H1 (cell line): Measurements from ENCODE around the gene RGS3. TPM values are rescaled to one million over a fixed set of nuclear protein-coding genes. Genes with fewer than 3 reads are reported as not detected.

ENCODE experiments used
- CTCF ChIA-PET: fragments of 300-600 bp; sonication (Branson Sonifier 250); formaldehyde crosslinking; loops from one replicate; lab custom pipeline; 2021; ENCODE audit not compliant: partially characterized antibody; lab: Charles Lee
- POLR2A ChIA-PET: fragments of 300-600 bp; sonication (Branson Sonifier 250); formaldehyde crosslinking; loops from one replicate; lab custom pipeline; 2021; ENCODE audit warnings: inconsistent platforms; ENCODE audit not compliant: partially characterized antibody; lab: Charles Lee
- DNase-seq, 2 experiments: peaks; one replicate each; pipeline versions ENCODE4 v3.0.0 to v3.0.0-alpha.2; 2010 to 2022; ENCODE audit warnings: low spot score in 2 of 2, low read depth in 1 of 2, mixed read lengths in 1 of 2
- FAIRE-seq: peaks from 2 replicates; lab custom pipeline; 2011; peaks lifted over from hg19 to GRCh38; lab: Jason Lieb, UNC
- H2AFZ ChIP-seq: 2 replicates; pipeline ENCODE4 v1.8.1; 2012; ENCODE audit warnings: low read length, inconsistent platforms
- H2AK5ac ChIP-seq: 2 replicates; pipeline ENCODE4 v1.6.1; 2013; ENCODE audit warnings: low read depth, low read length
- H2BK120ac ChIP-seq: replicated peaks from 2 replicates; pipeline ENCODE3; 2013; ENCODE audit warnings: low read depth, low read length, inconsistent platforms
- H2BK12ac ChIP-seq: 2 replicates; pipeline ENCODE4 v1.6.1; 2013; ENCODE audit warnings: low read depth, low read length
- H2BK15ac ChIP-seq: 2 replicates; pipeline ENCODE4 v1.6.1; 2013; ENCODE audit warnings: low read length
- H2BK20ac ChIP-seq: 2 replicates; pipeline ENCODE4 v1.6.1; 2013; ENCODE audit warnings: low read length
- H2BK5ac ChIP-seq: 2 replicates; pipeline ENCODE4 v1.6.1; 2013; ENCODE audit warnings: low read depth, low read length
- H3K14ac ChIP-seq: 2 replicates; pipeline ENCODE4 v1.6.1; 2013; ENCODE audit warnings: inconsistent platforms; ENCODE audit not compliant: insufficient read length
- H3K18ac ChIP-seq: 2 replicates; pipeline ENCODE4 v1.6.1; 2013; ENCODE audit warnings: low read length; ENCODE audit errors: extremely low read depth
- H3K23ac ChIP-seq: 2 replicates; pipeline ENCODE4 v1.6.1; 2013; ENCODE audit warnings: inconsistent platforms; ENCODE audit not compliant: insufficient read length
- H3K23me2 ChIP-seq: 2 replicates; pipeline ENCODE4 v1.6.1; 2013; ENCODE audit warnings: low read depth, low read length
- H3K27ac ChIP-seq: 2 replicates; pipeline ENCODE4 v1.6.1; 2011; ENCODE audit warnings: low read depth, low read length, inconsistent platforms
- H3K27me3 ChIP-seq, 4 experiments: replicated peaks in 1 of 4; 1 replicate in 1 of 4; 2 replicates in 3 of 4; pipeline versions ENCODE4 v1.6.1 to v1.8.1; 2011 to 2013; ENCODE audit warnings: low read length in 3 of 4, mild to moderate bottlenecking in 3 of 4, inconsistent platforms in 2 of 4, mixed read lengths in 2 of 4, moderate library complexity in 1 of 4; ENCODE audit not compliant: control insufficient read depth in 3 of 4, insufficient read depth in 3 of 4; ENCODE audit errors: extremely low read depth in 1 of 4
- H3K36me3 ChIP-seq, 4 experiments: 2 replicates each; pipeline versions ENCODE4 v1.6.1 to v1.8.1; 2011 to 2013; ENCODE audit warnings: mild to moderate bottlenecking in 4 of 4, low read length in 3 of 4, moderate library complexity in 2 of 4, control low read depth in 1 of 4, inconsistent platforms in 1 of 4; ENCODE audit not compliant: insufficient read depth in 4 of 4, control insufficient read depth in 2 of 4
- H3K4ac ChIP-seq: replicated peaks from 2 replicates; pipeline ENCODE3; 2013; ENCODE audit warnings: low read length, low read depth, mixed read lengths, inconsistent platforms; ENCODE audit not compliant: insufficient read length
- H3K4me1 ChIP-seq, 4 experiments: replicated peaks in 1 of 4; 1 replicate in 1 of 4; 2 replicates in 3 of 4; pipeline versions ENCODE4 v1.6.1 to v1.8.1; 2011 to 2013; ENCODE audit warnings: low read length in 3 of 4, inconsistent platforms in 2 of 4, mixed read lengths in 1 of 4; ENCODE audit not compliant: insufficient read depth in 4 of 4, control insufficient read depth in 3 of 4
- H3K4me2 ChIP-seq, 2 experiments: 2 replicates each; pipeline versions ENCODE4 v1.6.1 to v1.8.1; 2011 to 2013; ENCODE audit warnings: low read depth in 2 of 2, low read length in 2 of 2, control low read depth in 1 of 2, inconsistent platforms in 1 of 2, mild to moderate bottlenecking in 1 of 2; ENCODE audit not compliant: insufficient read depth in 1 of 2
- H3K4me3 ChIP-seq, 4 experiments: fragments of 200-600, 300-600 bp in 1 of 4; sonication (generic), shearing (Covaris generic), sonication (Bioruptor Twin) in 1 of 4; 2 replicates each; pipeline versions ENCODE4 v1.5.1 to v1.8.1; 2011 to 2016; ENCODE audit warnings: low read length in 4 of 4, low read depth in 3 of 4, control low read depth in 2 of 4, inconsistent platforms in 2 of 4, mild to moderate bottlenecking in 2 of 4, mixed read lengths in 1 of 4, moderate library complexity in 1 of 4; ENCODE audit not compliant: insufficient read depth in 2 of 4; ENCODE audit errors: extremely low read depth in 1 of 4
- H3K56ac ChIP-seq: replicated peaks from 2 replicates; pipeline ENCODE3; 2013; ENCODE audit warnings: low read depth, mild to moderate bottlenecking, mixed read lengths, low read length, inconsistent platforms; ENCODE audit not compliant: insufficient read length
- H3K79me1 ChIP-seq: 2 replicates; pipeline ENCODE4 v1.6.1; 2013; ENCODE audit warnings: low read depth, low read length, control low read depth
- H3K79me2 ChIP-seq, 2 experiments: 2 replicates each; pipeline versions ENCODE4 v1.6.1 to v1.8.1; 2012 to 2013; ENCODE audit warnings: low read length in 2 of 2, mild to moderate bottlenecking in 2 of 2, inconsistent platforms in 1 of 2; ENCODE audit not compliant: insufficient read depth in 2 of 2, control insufficient read depth in 1 of 2
- H3K9ac ChIP-seq, 4 experiments: replicated peaks in 1 of 4; 1 replicate in 1 of 4; 2 replicates in 3 of 4; pipeline versions ENCODE4 v1.6.1 to v1.8.1; 2011 to 2013; ENCODE audit warnings: low read depth in 3 of 4, low read length in 3 of 4, control low read depth in 2 of 4, mild to moderate bottlenecking in 2 of 4, moderate library complexity in 2 of 4, inconsistent platforms in 1 of 4; ENCODE audit errors: extremely low read depth in 1 of 4
- H3K9me3 ChIP-seq, 2 experiments: 2 replicates each; pipeline versions ENCODE4 v1.6.1 to v1.8.1; 2012 to 2013; ENCODE audit warnings: mild to moderate bottlenecking in 2 of 2, moderate library complexity in 2 of 2, control low read depth in 1 of 2, inconsistent platforms in 1 of 2, low read depth in 1 of 2, low read length in 1 of 2, mixed read lengths in 1 of 2; ENCODE audit not compliant: insufficient read depth in 2 of 2
- H4K20me1 ChIP-seq, 2 experiments: replicated peaks in 1 of 2; 2 replicates each; pipeline versions ENCODE3 to v1.8.1; 2011 to 2013; ENCODE audit warnings: inconsistent platforms in 2 of 2, low read length in 2 of 2, mild to moderate bottlenecking in 1 of 2; ENCODE audit not compliant: insufficient read depth in 2 of 2, control insufficient read depth in 1 of 2
- H4K5ac ChIP-seq: 2 replicates; pipeline ENCODE4 v1.6.1; 2013; ENCODE audit warnings: low read length, low read depth, mixed read lengths, inconsistent platforms; ENCODE audit not compliant: insufficient read length
- H4K8ac ChIP-seq: 2 replicates; pipeline ENCODE4 v1.8.0; 2013; ENCODE audit warnings: mild to moderate bottlenecking, moderate library complexity, low read length, inconsistent platforms; ENCODE audit not compliant: insufficient read depth; ENCODE audit errors: extremely low read depth
- H4K91ac ChIP-seq: replicated peaks from 2 replicates; pipeline ENCODE3; 2013; ENCODE audit warnings: low read length, mixed read lengths, inconsistent platforms; ENCODE audit not compliant: insufficient read length
- BCL11A ChIP-seq, 2 experiments: IDR thresholded peaks; one replicate each; pipeline ENCODE4 v1.6.1; 2011; ENCODE audit warnings: low read depth in 2 of 2, low read length in 2 of 2, mild to moderate bottlenecking in 2 of 2
- CEBPB ChIP-seq: IDR thresholded peaks from 2 replicates; pipeline ENCODE4 v1.6.1; 2012; ENCODE audit warnings: low read depth, low read length
- CHD2 ChIP-seq: IDR thresholded peaks from 2 replicates; pipeline ENCODE4 v1.6.1; 2012; ENCODE audit warnings: low read length, improper control_type of control experiment
- HDAC2 ChIP-seq, 2 experiments: fragments of 300-600 bp in 1 of 2; sonication (generic) in 1 of 2; IDR thresholded peaks; 2 replicates each; pipeline ENCODE4 v1.6.1; 2011 to 2012; ENCODE audit warnings: low read depth in 2 of 2, low read length in 2 of 2, mild to moderate bottlenecking in 2 of 2, moderate library complexity in 2 of 2, borderline replicate concordance in 1 of 2, inconsistent platforms in 1 of 2
- KDM5A ChIP-seq: fragments of 200-600 bp; IDR thresholded peaks from 2 replicates; pipeline ENCODE4 v1.7.1; 2012; ENCODE audit warnings: mild to moderate bottlenecking, low read length, inconsistent platforms, mixed read lengths
- POLR2A ChIP-seq, 2 experiments: IDR thresholded peaks; 1 replicate in 1 of 2; 2 replicates in 1 of 2; pipeline ENCODE4 v1.6.1; 2011; ENCODE audit warnings: low read depth in 2 of 2, low read length in 2 of 2, mild to moderate bottlenecking in 2 of 2; ENCODE audit errors: control extremely low read depth in 1 of 2
- POLR2AphosphoS5 ChIP-seq: IDR thresholded peaks from 2 replicates; pipeline ENCODE4 v1.6.1; 2011; ENCODE audit warnings: low read depth, low read length
- POU5F1 ChIP-seq: IDR thresholded peaks from 2 replicates; pipeline ENCODE4 v1.6.1; 2011; ENCODE audit warnings: low read depth, mild to moderate bottlenecking, low read length, moderate library complexity
- SIN3A ChIP-seq, 2 experiments: IDR thresholded peaks in 1 of 2; conservative IDR thresholded peaks in 1 of 2; 2 replicates each; pipeline ENCODE4 v1.6.1; 2011 to 2012; ENCODE audit warnings: low read length in 2 of 2, improper control_type of control experiment in 1 of 2, low read depth in 1 of 2, mild to moderate bottlenecking in 1 of 2
- SP1 ChIP-seq: IDR thresholded peaks from 2 replicates; pipeline ENCODE4 v1.6.1; 2011; ENCODE audit warnings: low read depth, low read length
- TAF7 ChIP-seq: optimal IDR thresholded peaks from 2 replicates; pipeline ENCODE3; 2011; ENCODE audit warnings: low read depth, mild to moderate bottlenecking, inconsistent platforms, low read length, moderate library complexity, borderline replicate concordance
- TBP ChIP-seq: IDR thresholded peaks from 2 replicates; pipeline ENCODE4 v1.6.1; 2011; ENCODE audit warnings: low read depth, low read length, improper control_type of control experiment
- ZNF274 ChIP-seq: IDR thresholded peaks from 2 replicates; pipeline ENCODE4 v1.7.0; 2012; ENCODE audit warnings: low read length, borderline replicate concordance; ENCODE audit errors: extremely low read depth
- WGBS, 2 experiments: shearing (Covaris generic) in 1 of 2; methylation state at CpG; one replicate each; pipeline versions ENCODE4 v1.1.6 to v1.1.7; 2013 to 2015; ENCODE audit warnings: low lambda C conversion rate in 2 of 2, mixed read lengths in 2 of 2, inconsistent platforms in 1 of 2, low coverage in 1 of 2, missing lambda C conversion rate in 1 of 2; ENCODE audit not compliant: insufficient replicate concordance in 2 of 2, insufficient coverage in 1 of 2, insufficient read length in 1 of 2; ENCODE audit errors: extremely low coverage in 1 of 2, missing lambda C conversion rate in 1 of 2; 5-methylcytosine and 5-hydroxymethylcytosine counted together
- polyA plus RNA-seq, 7 experiments: library from polyadenylated mRNA; depleted of rRNA in 3 of 7; stranded (reverse) in 5 of 7; unstranded in 2 of 7; fragments of >200 nt in 5 of 7; fragments of 200-250 nt in 2 of 7; gene quantifications; 1 replicate in 5 of 7; 2 replicates in 1 of 7; 4 replicates in 1 of 7; pipeline versions ENCODE4 v1.2.1 to v1.2.3, GENCODE V29; 2011 to 2013; ENCODE audit warnings: missing spikeins in 2 of 7, mixed read lengths in 2 of 7
- total RNA-seq: library from RNA; stranded (reverse); fragmentation: NEBNext Ultra II Directional; extraction: Animal tissue kit (Norgen Biotek cat#: 25700); gene quantifications from 2 replicates; pipeline ENCODE4 v1.2.1, GENCODE V29; 2021

RGS3 gene
- total and polyA plus RNA-seq, 2 of the 8 experiments (the other 6 are each of a cell fraction or from before 2014, with no cell fraction given) = 12.6 to 18.2 TPM

- no peak overlapping the region for H2BK20ac ChIP-seq
- H3K4me2 ChIP-seq = no peak overlapping the region
- no peak overlapping the region for H2BK15ac ChIP-seq
- H3K18ac ChIP-seq = no peak overlapping the region
- H3K23ac ChIP-seq = no peak overlapping the region
- no peak overlapping the region for H3K9ac ChIP-seq
- no peak overlapping the region for H2AFZ ChIP-seq
- H3K4ac ChIP-seq = no peak overlapping the region
- H4K20me1 ChIP-seq = no peaks in the 10 kb centered on the region
- no peak for DNase-seq
- H4K91ac ChIP-seq = no peak overlapping the region
- no peak overlapping the region for H2BK5ac ChIP-seq
- no peaks in the 10 kb centered on the region for H3K23me2 ChIP-seq
- no peak for FAIRE-seq
- no peaks in the 10 kb centered on the region for H3K79me2 ChIP-seq
- ChIA-PET POLR2A (interaction anchor here (1.0 to 1.6 kb wide), 2 partner anchors 10 to 24 kb away, joined by 3 read pairs; no protein-coding TSS in a partner anchor), CTCF (interaction anchor here (0.7 to 1.0 kb wide), 2 partner anchors 11 to 38 kb away, joined by 3 read pairs; no protein-coding TSS in a partner anchor)
- peaks cover 0 to 2% (median 0%) of the 10 kb centered on the region in 4 experiments; a peak in 1 of 7 replicates for H3K4me1 ChIP-seq
- TF ChIP-seq SIN3A (conservative IDR thresholded peaks at IDR 0.05 in 1 of 2, IDR thresholded peaks at IDR 0.05 in 1 of 2; ENCODE audit: low read depth in 1 of 2, low read length in 2 of 2) = no peak
- TF ChIP-seq CEBPB = no peak
- no peak for TF ChIP-seq TAF7
- TF ChIP-seq SP1 = no peak
- TF ChIP-seq BCL11A (IDR thresholded peaks at IDR 0.05; ENCODE audit: low read depth in 2 of 2, low read length in 2 of 2) = no peak
- TF ChIP-seq KDM5A = no peak
- no peak for TF ChIP-seq HDAC2 (IDR thresholded peaks at IDR 0.05; ENCODE audit: borderline replicate concordance in 1 of 2, low read depth in 2 of 2, low read length in 2 of 2)
- no peak for TF ChIP-seq TBP
- no peak for TF ChIP-seq POLR2A (IDR thresholded peaks at IDR 0.05; ENCODE audit: control extremely low read depth in 1 of 2, low read depth in 2 of 2, low read length in 2 of 2)
- no peak for TF ChIP-seq POU5F1
- TF ChIP-seq CHD2 = no peak
- no peak for TF ChIP-seq ZNF274
- no peak for TF ChIP-seq POLR2AphosphoS5
- H2AK5ac ChIP-seq = no peak overlapping the region
- no peaks in the 10 kb centered on the region for H3K36me3 ChIP-seq
- WGBS, 2 experiments = 91% methylated on average over 6 of the region's 6 CpGs; no CpG with 5 or more reads in 1 of the 2 experiments
- no peak overlapping the region for H3K56ac ChIP-seq
- no peak overlapping the region for H3K14ac ChIP-seq
- no peak overlapping the region for H2BK12ac ChIP-seq
- no peak overlapping the region for H3K4me3 ChIP-seq
- no peak overlapping the region for H4K5ac ChIP-seq
- H2BK120ac ChIP-seq = no peak overlapping the region
- no peaks in the 10 kb centered on the region for H3K27me3 ChIP-seq
- H3K9me3 ChIP-seq = no peaks in the 10 kb centered on the region
- H3K27ac ChIP-seq = no peak overlapping the region
- H4K8ac ChIP-seq = no peak overlapping the region
- H3K79me1 ChIP-seq = no peaks in the 10 kb centered on the region
Observed at GRCh38 chr9:113528088-113528487, 64.6 kb downstream of the RGS3 start.
